Endothelial cell of umbilical vein (primary cell): ENCODE results near the gene SH3BGRL3. TPM values are rescaled to one million over a fixed set of nuclear protein-coding genes. Genes with fewer than 3 reads are reported as not detected.

Source experiments
- BruUV-seq: library from RNA; stranded (reverse); fragments of 400-500 nt; replicated peaks from 2 replicates; lab custom pipeline; 2021; lab: Mats Ljungman, UMichigan
- CTCF ChIA-PET: fragments of 300-600, 350-600 bp; sonication (Branson Sonifier 250); formaldehyde crosslinking; loops from one replicate; lab custom pipeline; 2021; ENCODE audit warnings: antibody characterized with exemption, inconsistent platforms; lab: Charles Lee
- POLR2A ChIA-PET: fragments of 300-600, 350-600 bp; sonication (Branson Sonifier 250); formaldehyde crosslinking; loops from one replicate; lab custom pipeline; 2021; ENCODE audit warnings: antibody characterized with exemption, inconsistent platforms; lab: Charles Lee
- DNase-seq: peaks from one replicate; pipeline ENCODE4 v3.0.0-alpha.2; 2011; ENCODE audit warnings: low read depth, low spot score
- FAIRE-seq: peaks from 2 replicates; lab custom pipeline; 2011; peaks lifted over from hg19 to GRCh38; lab: Jason Lieb, UNC
- H2AFZ ChIP-seq: 2 replicates; pipeline ENCODE4 v1.6.0; 2012; ENCODE audit warnings: low read depth, low read length, control low read depth, inconsistent platforms
- H3K27ac ChIP-seq: 2 replicates; pipeline ENCODE4 v1.5.1; 2011; ENCODE audit warnings: low read depth, mild to moderate bottlenecking, control low read depth, low read length, moderate library complexity; ENCODE audit not compliant: insufficient read depth
- H3K27me3 ChIP-seq, 2 experiments: 2 replicates each; pipeline versions ENCODE4 v1.6.0 to v1.6.1; 2011; ENCODE audit warnings: low read length in 2 of 2, mixed read lengths in 1 of 2; ENCODE audit not compliant: control insufficient read depth in 2 of 2, insufficient read depth in 2 of 2
- H3K36me3 ChIP-seq, 2 experiments: 2 replicates in 1 of 2; 3 replicates in 1 of 2; pipeline ENCODE4 v1.5.1; 2011; ENCODE audit warnings: low read length in 2 of 2, mild to moderate bottlenecking in 1 of 2, moderate library complexity in 1 of 2; ENCODE audit not compliant: control insufficient read depth in 2 of 2, insufficient read depth in 2 of 2; ENCODE audit errors: extremely low read depth in 1 of 2
- H3K4me1 ChIP-seq: 3 replicates; pipeline ENCODE4 v1.5.1; 2011; ENCODE audit warnings: mild to moderate bottlenecking, low read length; ENCODE audit not compliant: control insufficient read depth, insufficient read depth; ENCODE audit errors: extremely low read depth
- H3K4me2 ChIP-seq: 2 replicates; pipeline ENCODE4 v1.6.1; 2011; ENCODE audit warnings: low read length, control low read depth, mixed read lengths; ENCODE audit not compliant: insufficient read depth
- H3K4me3 ChIP-seq, 3 experiments: fragments of 200-600 bp in 1 of 3; sonication (generic), shearing (Covaris generic) in 1 of 3; replicated peaks in 1 of 3; 2 replicates each; pipeline ENCODE4 v1.5.1; 2011 to 2016; ENCODE audit warnings: control low read depth in 3 of 3, low read length in 3 of 3, mild to moderate bottlenecking in 2 of 3, inconsistent platforms in 1 of 3, low read depth in 1 of 3, moderate library complexity in 1 of 3; ENCODE audit not compliant: insufficient read depth in 1 of 3
- H3K79me2 ChIP-seq: 2 replicates; pipeline ENCODE4 v1.6.0; 2012; ENCODE audit warnings: low read length, inconsistent platforms; ENCODE audit not compliant: control insufficient read depth, insufficient read depth
- H3K9ac ChIP-seq: replicated peaks from 2 replicates; pipeline ENCODE3; 2011; ENCODE audit warnings: low read length, control low read depth; ENCODE audit not compliant: insufficient read depth; ENCODE audit errors: extremely low read depth
- H3K9me1 ChIP-seq: replicated peaks from 3 replicates; pipeline ENCODE4 v1.6.0; 2011; ENCODE audit warnings: mild to moderate bottlenecking, low read length; ENCODE audit not compliant: control insufficient read depth, insufficient read depth; ENCODE audit errors: extremely low read depth
- H3K9me3 ChIP-seq: replicated peaks from 2 replicates; pipeline ENCODE4 v1.5.1; 2012; ENCODE audit warnings: low read length, inconsistent platforms; ENCODE audit not compliant: control insufficient read depth, insufficient read depth
- H4K20me1 ChIP-seq: replicated peaks from 2 replicates; pipeline ENCODE3; 2011; ENCODE audit warnings: mild to moderate bottlenecking, low read length; ENCODE audit not compliant: control insufficient read depth, insufficient read depth; ENCODE audit errors: extremely low read depth
- EZH2 ChIP-seq: IDR thresholded peaks from 2 replicates; pipeline ENCODE4 v1.6.1; 2012; ENCODE audit warnings: borderline replicate concordance, low read depth, mild to moderate bottlenecking, moderate library complexity, low read length, inconsistent platforms; ENCODE audit not compliant: severe bottlenecking
- FOS ChIP-seq: IDR thresholded peaks from 2 replicates; pipeline ENCODE4 v1.6.1; 2011; ENCODE audit warnings: mild to moderate bottlenecking, low read length, moderate library complexity, borderline replicate concordance; ENCODE audit not compliant: insufficient read depth
- GATA2 ChIP-seq: IDR thresholded peaks from 2 replicates; pipeline ENCODE4 v1.7.0; 2011; ENCODE audit warnings: low read depth, mild to moderate bottlenecking, moderate library complexity, mixed read lengths, low read length; ENCODE audit not compliant: insufficient read length, insufficient read depth
- JUN ChIP-seq: IDR thresholded peaks from 2 replicates; pipeline ENCODE4 v1.6.1; 2011; ENCODE audit warnings: borderline replicate concordance, low read depth; ENCODE audit not compliant: insufficient read length, insufficient read depth
- MYC ChIP-seq: IDR thresholded peaks from one replicate; pipeline ENCODE4 v1.6.1; 2011; ENCODE audit warnings: mild to moderate bottlenecking, low read depth, low read length
- POLR2A ChIP-seq: IDR thresholded peaks from 2 replicates; pipeline ENCODE4 v1.6.1; 2012; ENCODE audit warnings: low read depth, mild to moderate bottlenecking, control low read depth, low read length
- POLR2AphosphoS5 ChIP-seq: IDR thresholded peaks from 2 replicates; pipeline ENCODE4 v1.6.1; 2012; ENCODE audit warnings: low read depth, mild to moderate bottlenecking, control low read depth, low read length, moderate library complexity; ENCODE audit not compliant: insufficient read depth
- dilution Hi-C: fragments of 300-500 bp; cut with MboI; formaldehyde crosslinking; loops from one replicate; pipeline ENCODE4 v1.15.0; 2019; ENCODE audit warnings: low sequenced_read_pairs; ENCODE audit not compliant: extremely low pct_ligation_motif_present
- intact Hi-C: fragments of 100-400 bp; cut with micrococcal nuclease; formaldehyde crosslinking; loops from one replicate; pipeline ENCODE4 v1.10.0; 2022
- polyA plus RNA-seq, 4 experiments: library from polyadenylated mRNA; depleted of rRNA in 3 of 4; stranded (reverse) in 3 of 4; unstranded in 1 of 4; fragments of >200 nt; gene quantifications; 2 replicates each; pipeline versions ENCODE4 v1.2.1 to v1.2.3, GENCODE V29; 2011 to 2012; ENCODE audit warnings: missing spikeins in 1 of 4
- total RNA-seq: library from RNA; stranded (reverse); gene quantifications from 2 replicates; pipeline ENCODE4 v1.2.3, GENCODE V29; 2021
- TF ChIP-seq, protein P1 (sequence below): IDR thresholded peaks from 2 replicates; pipeline ENCODE4 v1.6.1; 2011; ENCODE audit not compliant: insufficient read depth, insufficient read length
- TF ChIP-seq, protein P2 (sequence below), 2 donors: IDR thresholded peaks; 1 replicate in 1 of 2; 2 replicates in 1 of 2; pipeline ENCODE4 v1.5.1; 2011; ENCODE audit warnings: low read length in 2 of 2, mild to moderate bottlenecking in 2 of 2, moderate library complexity in 2 of 2, control low read depth in 1 of 2, inconsistent platforms in 1 of 2, low read depth in 1 of 2; ENCODE audit not compliant: insufficient read depth in 1 of 2; ENCODE audit errors: extremely low read depth in 1 of 2

SH3BGRL3 gene
- total and polyA plus RNA-seq, 2 donors (not counting 3 experiments of a cell fraction or from before 2014, with no cell fraction given): 233 to 344 TPM

DNA sequence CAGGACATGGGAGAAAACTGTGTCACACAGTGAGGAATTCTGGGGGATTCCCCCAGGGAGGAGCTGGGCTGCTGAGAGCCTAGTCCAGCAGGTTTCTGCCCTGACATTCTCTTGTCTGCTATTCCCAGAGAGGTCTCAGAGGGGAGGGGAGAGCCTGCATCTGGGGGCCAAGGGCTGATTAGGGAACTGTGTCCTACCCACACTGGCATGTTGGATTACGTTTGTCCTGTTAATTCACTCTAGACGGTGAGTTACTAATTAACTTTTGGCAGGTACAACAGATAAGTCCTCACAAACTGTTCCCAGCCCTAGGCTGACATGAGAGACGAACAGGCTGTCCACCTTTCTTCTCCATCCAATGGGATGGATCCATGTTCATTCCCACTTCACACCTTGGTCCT is 2.6 kb upstream of the SH3BGRL3 start:
- BruUV-seq: no TSS peak
- Histone ChIP-seq H3K79me2 (peaks cover 27% of the 10 kb centered on the region), H2AFZ (no peak overlapping the region), H3K9me3 (no peaks in the 10 kb centered on the region), H3K4me3 (no peak overlapping the region), H3K36me3 (peaks cover 3 to 9% of the 10 kb centered on the region in 2 experiments), H3K9ac (no peak overlapping the region), H3K4me1 (peaks cover 39% of the 10 kb centered on the region), H4K20me1 (no peaks in the 10 kb centered on the region), H3K9me1 (no peaks in the 10 kb centered on the region), H3K4me2 (no peak overlapping the region), H3K27ac (no peak overlapping the region), H3K27me3 (no peaks in the 10 kb centered on the region)
- dilution Hi-C loops: no loop called here
- TF ChIP-seq POLR2AphosphoS5 (no peak), JUN (no peak), EZH2 (no peak), GATA2 (no peak), MYC (no peak), FOS (no peak), POLR2A (no peak)
- TF ChIP-seq, protein P1, sequence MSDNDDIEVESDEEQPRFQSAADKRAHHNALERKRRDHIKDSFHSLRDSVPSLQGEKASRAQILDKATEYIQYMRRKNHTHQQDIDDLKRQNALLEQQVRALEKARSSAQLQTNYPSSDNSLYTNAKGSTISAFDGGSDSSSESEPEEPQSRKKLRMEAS: no peak
- TF ChIP-seq, protein P2, sequence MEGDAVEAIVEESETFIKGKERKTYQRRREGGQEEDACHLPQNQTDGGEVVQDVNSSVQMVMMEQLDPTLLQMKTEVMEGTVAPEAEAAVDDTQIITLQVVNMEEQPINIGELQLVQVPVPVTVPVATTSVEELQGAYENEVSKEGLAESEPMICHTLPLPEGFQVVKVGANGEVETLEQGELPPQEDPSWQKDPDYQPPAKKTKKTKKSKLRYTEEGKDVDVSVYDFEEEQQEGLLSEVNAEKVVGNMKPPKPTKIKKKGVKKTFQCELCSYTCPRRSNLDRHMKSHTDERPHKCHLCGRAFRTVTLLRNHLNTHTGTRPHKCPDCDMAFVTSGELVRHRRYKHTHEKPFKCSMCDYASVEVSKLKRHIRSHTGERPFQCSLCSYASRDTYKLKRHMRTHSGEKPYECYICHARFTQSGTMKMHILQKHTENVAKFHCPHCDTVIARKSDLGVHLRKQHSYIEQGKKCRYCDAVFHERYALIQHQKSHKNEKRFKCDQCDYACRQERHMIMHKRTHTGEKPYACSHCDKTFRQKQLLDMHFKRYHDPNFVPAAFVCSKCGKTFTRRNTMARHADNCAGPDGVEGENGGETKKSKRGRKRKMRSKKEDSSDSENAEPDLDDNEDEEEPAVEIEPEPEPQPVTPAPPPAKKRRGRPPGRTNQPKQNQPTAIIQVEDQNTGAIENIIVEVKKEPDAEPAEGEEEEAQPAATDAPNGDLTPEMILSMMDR (IDR thresholded peaks at IDR 0.05; ENCODE audit: extremely low read depth in 1 of 2, insufficient read depth in 1 of 2, low read depth in 1 of 2, low read length in 2 of 2): no peak
- CTCF ChIA-PET: interaction anchor here (1.5 to 9.1 kb wide), 5 partner anchors 8 to 173 kb away, joined by 3 to 132 read pairs (median 10); partner anchors contain the start of gene CD52
- FAIRE-seq (no peak), DNase-seq (no peak)
- POLR2A ChIA-PET: no interaction called here
- intact Hi-C loops: loop anchor here (2.0 to 5.0 kb wide), 3 partner anchors 42 to 240 kb away; partner anchors contain the start of genes CEP85 and HMGN2
